NK-92 treated with Interleukin-12 subunit alpha and Interleukin-12 subunit beta, amount 100 ng/mL, for 24 hours (cell line): Measurements from ENCODE around the gene UBE4A.

Experiments used
- DNase-seq: peaks from one replicate; lab custom pipeline; 2025; lab: John Stamatoyannopoulos, UW

The UBE4A gene, protein sequence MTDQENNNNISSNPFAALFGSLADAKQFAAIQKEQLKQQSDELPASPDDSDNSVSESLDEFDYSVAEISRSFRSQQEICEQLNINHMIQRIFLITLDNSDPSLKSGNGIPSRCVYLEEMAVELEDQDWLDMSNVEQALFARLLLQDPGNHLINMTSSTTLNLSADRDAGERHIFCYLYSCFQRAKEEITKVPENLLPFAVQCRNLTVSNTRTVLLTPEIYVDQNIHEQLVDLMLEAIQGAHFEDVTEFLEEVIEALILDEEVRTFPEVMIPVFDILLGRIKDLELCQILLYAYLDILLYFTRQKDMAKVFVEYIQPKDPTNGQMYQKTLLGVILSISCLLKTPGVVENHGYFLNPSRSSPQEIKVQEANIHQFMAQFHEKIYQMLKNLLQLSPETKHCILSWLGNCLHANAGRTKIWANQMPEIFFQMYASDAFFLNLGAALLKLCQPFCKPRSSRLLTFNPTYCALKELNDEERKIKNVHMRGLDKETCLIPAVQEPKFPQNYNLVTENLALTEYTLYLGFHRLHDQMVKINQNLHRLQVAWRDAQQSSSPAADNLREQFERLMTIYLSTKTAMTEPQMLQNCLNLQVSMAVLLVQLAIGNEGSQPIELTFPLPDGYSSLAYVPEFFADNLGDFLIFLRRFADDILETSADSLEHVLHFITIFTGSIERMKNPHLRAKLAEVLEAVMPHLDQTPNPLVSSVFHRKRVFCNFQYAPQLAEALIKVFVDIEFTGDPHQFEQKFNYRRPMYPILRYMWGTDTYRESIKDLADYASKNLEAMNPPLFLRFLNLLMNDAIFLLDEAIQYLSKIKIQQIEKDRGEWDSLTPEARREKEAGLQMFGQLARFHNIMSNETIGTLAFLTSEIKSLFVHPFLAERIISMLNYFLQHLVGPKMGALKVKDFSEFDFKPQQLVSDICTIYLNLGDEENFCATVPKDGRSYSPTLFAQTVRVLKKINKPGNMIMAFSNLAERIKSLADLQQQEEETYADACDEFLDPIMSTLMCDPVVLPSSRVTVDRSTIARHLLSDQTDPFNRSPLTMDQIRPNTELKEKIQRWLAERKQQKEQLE

DNA sequence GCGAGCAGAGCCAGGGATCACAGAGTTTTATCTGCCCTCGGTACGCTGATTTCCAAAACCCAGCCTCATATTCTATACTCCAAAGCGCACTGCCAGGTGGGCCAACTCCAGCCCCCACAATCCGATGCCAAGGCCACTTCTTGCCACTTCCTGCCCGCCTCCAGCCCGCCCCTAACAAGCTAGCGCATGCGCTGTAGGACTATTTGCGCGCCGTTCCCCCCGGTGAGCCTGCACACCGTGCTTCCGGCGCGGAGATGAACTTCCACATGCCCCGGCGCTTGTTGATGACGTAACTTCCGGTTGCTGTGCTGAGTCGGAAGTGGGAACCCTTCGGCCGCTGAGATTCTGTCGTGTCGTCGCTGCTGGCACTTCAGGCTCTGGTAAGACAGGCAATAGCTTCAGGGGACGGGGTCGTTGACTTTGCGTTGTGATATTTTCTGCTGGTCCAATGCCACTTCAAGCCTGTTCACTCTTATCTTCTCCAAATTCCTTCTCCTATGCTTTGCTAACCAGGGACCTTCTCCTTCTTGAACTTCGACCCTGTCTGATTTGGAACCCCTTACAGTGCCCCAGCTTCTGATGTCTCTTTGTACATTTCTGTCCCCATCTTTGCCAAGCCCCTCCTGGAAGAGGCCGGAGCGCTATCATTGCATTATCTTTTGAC is at the start of gene UBE4A:
Gene UBE4A (plus strand): TSS at position 306 of the 664 bp plus-strand sequence. CDS start 5,481 bp downstream, outside the sequence.
- peak; percentile 96 for DNase-seq

DNA sequence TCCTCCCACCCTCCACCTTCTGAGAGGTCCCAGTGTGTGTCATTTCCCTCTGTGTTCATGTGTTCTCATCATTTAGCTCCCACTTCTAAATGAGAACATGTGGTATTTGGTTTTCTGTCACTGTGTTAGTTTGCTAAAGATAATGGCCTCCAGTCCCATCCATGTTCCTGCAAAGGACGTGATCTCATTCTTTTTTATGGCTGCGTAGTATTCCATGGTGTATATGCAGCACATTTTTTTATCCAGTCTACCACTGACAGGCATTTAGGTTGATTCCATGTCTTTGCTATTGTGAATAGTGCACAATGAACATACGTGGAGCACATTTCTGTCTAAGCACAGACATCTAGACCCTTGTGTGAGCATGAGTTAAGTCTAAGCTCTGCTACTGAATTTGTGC is 49.1 kb upstream of the UBE4A start:
- no peak for DNase-seq

DNA sequence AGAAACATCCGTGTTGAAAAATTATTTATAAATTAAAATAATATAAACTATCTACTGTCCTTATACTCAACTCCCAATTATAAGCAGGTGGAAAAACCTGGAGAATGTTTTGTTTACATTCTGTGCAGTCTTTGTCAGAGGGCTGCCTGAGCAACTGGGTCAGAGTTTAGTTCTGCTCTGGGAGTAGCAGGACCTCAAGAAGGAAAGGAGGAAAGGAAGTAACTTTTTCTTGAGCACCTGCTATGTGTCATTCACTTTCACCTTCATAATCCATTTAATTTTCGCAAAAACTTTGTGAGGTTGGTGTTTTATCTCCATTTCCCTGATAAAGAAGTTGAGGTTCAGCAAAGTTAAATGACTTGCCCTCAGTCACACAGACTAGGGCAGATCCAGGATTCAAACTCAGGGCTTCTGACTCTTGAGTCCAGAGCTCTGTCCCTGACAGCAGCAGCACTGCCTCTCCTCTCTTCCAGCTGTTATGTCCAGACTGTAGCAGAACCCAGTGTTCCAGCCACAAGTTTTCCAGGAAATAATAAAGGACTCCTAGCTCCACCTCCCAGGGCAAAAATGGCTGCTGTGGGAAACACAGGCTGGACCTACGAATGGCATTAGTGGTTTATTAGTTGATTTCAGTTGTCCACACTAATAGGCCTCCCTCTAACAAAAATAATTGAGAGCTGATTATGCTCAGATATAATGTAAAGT is 48.5 kb upstream of the UBE4A start:
- DNase-seq: no peak

DNA sequence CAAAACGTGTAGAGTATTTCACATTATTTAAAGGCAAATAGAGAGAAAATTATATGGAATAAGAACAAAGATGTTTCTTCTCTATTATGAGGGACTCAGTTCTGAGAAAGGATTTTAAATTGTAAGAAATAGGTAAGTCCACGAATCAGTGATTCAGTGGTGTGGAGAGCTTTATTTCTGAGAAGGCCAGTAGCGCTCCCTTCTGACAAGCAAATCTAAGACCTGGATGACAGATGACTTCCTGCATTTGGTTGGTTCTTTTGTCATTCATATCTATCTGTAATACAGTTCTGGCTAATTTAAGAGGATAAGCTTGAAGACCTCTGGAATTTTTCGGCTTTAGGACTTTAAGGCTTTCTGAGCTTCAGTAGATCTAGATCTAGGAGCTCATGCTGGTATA is 47.9 kb upstream of the UBE4A start:
- no peak for DNase-seq

DNA sequence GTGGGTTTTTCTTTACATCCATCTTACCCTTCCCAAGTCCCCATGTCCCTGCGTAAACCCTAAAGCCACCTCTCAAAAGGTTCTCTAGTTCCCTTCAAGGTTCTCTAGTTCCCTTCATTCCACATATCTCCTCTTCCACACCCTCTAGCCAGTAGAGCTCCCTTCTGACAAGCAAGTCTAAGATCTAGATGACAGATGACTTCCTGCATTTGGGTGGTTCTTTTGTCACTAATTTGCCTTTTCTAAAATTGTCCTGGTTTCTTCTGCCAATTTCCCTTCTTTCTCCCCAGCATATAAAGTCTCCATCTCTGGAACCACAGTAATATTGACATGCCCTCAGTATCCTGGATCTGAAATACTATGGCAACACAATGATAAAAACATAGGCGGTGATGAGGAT is 47.1 kb upstream of the UBE4A start:
- DNase-seq: no peak

DNA sequence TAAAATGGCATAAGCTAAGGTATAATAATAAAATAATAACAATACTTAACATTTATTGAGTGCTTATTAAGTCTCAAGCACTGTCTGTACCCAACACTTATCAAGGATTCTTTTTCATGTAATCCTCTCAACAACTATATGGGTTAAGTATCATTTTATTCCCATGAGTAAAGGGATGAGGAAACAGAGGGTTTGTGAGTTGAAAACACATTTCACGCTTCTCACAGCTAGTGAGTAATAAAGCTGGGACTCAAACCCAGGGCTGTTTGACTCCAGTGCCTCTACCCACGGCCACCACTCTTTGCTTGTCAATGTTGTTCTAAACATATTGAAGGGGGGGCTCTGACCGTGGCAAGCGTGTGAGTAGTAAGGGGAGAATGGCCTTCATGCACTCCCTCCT is 46.2 kb upstream of the UBE4A start:
- no peak for DNase-seq

DNA sequence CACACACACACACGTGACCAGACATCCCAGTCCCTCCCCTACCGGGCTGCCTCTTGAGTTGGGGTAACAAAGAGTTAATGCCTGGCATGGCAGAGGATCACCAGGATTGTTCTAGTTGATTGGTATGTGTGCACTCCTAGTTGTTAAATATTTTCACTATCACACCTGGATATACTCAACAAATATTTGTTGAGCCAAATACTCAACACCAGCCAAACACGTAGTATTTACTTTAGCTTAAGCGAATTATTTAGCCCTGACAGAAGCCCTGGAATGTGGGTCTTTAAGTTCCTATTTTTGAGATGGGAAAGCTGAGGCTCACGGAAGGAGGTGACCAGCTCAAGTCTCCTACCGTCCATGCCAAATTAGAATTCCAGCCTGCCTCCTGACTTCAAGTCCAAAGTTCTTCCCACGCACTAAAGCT is 44.4 kb upstream of the UBE4A start:
- DNase-seq: no peak

DNA sequence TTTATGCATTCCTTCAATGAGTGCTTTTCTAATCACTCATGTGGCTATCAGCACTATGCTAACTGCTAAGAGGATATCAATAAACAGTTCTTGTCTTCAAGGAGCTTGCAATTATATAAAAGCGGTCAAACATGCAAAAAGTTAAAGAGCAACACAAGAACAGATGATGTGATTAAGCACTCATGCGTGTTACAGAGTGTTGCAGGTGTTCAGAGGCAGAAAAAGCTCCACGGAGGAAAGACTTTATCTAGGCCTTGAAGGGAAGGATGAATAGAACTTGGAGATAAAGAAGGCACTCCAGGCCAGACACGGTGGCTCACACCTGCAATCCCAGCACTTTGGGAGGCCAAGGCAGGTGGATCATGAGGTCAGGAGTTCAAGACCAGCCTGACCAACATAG is 41.3 kb upstream of the UBE4A start:
- DNase-seq: no peak

DNA sequence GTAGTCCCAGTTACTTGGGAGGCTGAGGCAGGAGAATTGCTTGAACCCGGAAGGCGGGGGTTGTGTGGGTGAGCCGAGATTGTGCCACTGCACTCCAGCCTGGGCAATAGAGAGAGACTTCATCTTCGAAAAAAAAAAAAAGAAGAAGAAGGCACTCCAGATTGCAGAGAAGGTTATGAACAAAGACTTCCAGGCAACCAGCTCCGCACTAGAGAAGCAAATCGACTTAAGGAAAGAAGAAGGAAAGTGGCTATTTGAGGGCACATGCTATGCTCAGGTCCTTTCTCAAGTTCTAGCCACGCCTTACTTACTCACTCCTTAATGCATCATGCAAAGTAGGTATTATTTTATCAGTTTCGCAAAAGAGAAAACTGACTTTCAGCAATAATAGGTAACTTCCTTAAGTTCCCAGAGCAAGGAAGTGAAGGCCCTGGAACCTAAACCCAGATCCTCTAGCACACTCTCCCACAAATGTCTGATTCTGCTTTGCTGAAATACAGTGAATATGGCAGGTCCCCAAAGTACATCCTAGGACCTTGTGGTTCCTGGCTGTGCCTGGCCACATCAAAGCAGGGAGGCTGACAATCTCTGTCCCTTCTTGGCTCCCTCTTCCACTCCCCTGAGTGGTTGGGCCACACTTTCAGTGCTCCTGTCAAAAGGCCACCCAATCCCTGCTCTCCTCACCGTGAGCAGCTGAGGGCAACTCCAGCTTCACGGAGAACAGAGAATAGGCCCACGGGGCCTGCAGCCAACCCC is 40.6 kb upstream of the UBE4A start:
- no peak for DNase-seq

DNA sequence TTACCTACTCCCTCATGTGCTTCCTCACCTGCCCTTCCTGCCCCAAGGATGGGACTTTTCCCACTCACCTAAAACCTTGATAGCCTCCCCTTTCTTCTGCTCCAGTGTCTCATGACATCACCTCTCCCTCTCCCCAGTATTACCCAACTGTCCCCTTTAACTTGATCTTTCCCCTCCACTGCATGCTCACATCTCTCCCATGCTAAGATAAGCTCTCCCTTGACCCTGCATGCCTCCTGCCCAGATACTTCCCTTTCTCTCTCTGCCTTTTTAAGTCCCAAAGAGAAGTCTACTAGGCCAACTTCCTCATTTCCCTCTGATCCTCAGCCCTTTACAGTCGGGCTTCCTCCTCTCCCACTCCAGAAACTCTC is 40.1 kb upstream of the UBE4A start:
- no peak for DNase-seq

DNA sequence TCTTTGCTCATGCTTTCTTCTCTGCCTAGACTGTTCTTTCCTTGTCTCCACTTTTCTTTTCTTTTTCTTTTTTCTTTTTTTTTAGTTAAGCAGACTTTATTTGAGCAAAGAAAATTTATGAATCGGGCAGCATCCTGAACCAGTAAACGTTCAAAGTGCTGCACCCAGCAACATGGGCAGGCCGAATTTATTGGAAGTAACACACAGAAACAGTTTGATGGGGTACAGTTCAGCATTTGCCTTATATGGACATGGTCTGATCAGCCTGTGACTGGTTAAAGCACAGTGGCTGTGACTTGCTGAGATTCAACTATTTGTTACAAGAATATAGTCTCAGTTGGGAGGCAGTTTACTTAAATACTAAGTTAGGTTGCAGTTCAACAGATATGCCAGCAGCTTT is 38.9 kb upstream of the UBE4A start:
- no peak for DNase-seq

DNA sequence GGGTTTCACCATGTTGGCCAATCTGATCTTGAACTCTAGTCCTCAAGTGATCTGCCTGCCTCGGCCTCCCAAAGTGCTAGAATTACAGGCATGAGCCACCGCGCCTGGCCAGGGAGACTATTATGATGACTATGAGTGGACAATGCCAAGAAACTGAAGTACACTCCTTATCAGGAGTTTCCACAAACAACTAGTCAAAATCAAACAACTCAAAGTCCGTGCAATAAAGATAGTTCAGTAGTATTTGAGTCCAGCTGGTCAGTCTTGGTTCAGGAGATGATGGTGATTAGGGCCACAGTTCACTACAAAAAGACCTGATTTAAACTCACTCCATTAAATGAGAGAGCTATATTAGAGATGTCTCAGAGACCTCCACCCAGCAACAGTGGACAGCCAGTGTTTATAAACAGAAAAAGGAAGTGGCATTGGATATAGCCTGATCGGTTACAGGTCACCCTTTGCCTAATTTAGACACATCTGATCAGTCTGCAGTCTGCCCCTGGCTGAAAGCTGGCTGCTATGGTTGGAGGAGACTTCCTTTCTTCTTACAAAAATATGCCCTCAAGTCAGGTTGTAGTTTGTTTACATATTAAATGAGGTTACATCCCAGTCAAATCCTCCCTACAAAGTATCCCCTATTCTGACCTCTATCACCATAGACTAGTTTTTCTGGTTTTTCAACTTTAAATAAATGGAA is 37.9 kb upstream of the UBE4A start:
- no peak for DNase-seq

DNA sequence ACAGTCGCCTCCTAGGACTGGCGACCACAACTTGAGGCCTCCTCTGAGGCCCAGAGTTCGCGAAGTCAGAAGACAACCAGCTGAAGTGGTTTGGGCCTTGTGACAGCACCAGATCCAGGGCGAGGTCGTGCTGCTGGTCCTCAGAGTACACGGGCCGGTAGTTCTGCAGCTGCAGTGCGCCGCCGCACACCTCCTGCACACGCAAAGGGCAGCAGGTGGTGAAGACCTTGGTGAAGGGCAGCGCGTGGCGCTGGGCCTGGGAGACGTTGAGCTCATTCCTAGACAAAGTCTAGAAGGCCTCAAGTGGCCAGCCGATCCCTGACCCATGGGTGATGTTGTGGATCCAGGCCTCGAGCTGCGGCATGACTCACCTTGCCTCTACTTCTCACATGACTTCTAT is 36.7 kb upstream of the UBE4A start:
- no peak for DNase-seq

DNA sequence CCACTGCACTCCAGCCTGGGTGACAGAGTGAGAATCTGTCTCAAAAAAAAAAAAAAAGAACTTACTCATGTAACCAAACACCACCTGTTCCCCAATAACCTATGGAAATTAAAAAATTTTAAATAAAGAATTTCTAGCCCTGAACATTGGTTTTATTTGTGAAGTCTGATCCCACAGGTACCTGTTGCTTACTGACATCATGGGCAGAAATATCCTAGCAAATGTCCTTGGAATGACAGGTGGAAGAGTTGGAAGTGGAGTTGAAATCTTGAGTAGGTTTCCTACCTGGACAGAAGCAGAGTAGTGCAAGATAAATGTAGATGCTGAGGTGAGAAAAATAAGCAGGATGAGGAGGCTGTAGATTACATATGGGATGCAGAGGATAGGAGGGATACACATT is 34.1 kb upstream of the UBE4A start:
- DNase-seq: no peak

DNA sequence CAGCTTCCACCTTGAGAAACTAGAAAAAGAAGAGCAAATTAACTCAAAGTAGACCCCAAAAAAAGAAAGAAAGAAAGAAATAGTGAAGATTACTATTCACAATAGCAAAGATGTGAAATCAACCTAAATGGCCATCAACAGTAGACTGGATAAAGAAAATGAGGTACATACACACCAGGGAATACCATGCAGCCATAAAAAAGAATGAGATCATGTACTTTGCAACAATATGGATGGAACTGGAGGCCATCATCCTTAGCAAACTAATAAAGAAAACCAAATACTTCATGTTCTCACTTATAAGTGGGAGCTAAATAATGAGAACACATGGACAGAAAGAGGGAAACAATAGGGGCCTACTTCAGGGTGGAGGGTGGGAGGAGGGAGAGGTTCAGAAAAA is 30.7 kb upstream of the UBE4A start:
- no peak for DNase-seq

DNA sequence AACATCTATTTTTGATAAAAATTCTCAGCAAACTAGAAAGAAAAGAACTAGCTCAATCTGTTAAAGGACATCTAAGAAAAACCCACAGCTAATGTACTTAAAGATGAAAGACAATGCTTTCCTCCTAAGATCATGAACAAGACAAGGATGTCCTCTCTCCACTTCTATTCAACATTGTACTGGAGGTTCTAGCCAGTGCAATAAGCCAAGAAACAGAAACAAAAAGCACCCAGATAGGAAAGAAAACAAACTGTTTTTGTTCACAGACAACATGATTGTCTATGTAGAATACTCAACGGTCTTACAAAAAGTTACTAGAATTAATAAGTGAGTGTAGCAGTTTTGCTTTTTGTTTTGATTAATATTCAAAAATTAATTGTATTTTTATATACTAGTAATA is 24.7 kb upstream of the UBE4A start:
- no peak for DNase-seq

DNA sequence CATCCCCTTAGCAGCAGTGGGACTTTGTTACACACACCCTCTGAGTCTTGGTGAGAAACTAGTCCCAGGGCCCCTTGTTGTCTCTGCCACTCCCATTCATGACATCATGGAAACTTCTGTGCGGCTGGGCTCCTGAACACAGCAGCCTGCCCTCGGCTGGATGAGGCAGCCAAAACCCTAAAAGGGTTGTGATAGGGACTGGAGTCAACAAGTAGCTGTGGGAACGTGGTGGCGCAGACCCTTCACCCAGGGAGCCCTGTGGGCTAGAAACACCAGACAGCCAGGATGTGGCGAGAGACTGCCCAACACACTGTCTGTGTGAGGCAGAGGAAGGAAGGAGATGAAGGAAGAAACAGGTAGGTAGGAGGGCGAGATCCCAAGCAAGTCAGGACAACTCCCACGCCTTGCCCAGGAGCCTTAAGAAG is 20.8 kb upstream of the UBE4A start:
- peak; percentile 60 for DNase-seq

DNA sequence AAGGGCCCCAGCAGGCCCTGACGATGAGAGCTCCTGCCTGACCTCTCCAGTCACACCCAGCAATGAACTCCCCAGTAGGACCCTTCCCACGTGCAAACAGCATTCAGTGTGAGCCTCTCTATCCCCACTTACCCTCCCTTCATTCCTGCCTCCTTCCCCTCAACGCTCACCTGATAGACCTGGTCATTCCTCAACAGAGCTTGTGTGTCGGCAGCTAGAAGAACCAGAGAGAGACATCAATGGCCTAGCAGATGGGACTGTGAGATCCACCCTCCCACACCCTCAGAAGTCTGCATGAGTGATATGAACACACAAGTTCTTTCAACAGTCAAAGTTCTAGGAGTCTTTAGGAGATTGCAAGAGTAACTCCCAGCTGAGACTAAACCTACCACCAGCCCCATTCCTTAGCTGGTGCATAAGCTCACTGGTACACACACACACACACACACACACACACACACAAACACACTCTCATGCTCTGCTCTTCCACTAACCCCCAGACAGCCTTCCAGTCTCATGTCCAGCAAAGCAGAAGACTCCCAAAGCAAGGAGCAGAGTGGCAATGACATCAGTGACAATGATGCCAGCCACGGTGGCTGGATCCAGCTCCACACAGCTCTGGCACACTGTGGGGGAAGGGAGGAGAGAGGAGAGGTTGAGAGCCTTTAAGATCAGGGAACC is 20.0 kb upstream of the UBE4A start:
- no peak for DNase-seq

DNA sequence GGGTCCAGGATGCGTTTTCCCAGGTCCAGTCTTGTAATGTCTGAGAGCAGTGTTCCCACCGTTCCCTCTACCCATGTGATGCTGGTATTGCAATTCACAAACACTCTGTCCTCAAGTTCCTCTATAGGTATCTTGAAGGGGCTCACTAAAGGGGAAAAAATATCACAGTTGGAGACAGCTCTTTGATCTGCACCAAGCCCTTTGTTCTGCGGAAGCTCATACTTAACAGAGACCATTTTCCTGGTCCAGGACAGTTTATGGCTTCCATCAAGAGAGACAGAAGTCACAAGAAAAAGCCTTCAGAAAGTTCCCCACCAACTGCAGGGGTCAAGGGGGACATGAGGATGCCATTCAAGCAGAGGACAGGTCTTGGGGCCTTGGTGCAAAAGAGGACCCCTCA is 19.0 kb upstream of the UBE4A start:
- no peak for DNase-seq

DNA sequence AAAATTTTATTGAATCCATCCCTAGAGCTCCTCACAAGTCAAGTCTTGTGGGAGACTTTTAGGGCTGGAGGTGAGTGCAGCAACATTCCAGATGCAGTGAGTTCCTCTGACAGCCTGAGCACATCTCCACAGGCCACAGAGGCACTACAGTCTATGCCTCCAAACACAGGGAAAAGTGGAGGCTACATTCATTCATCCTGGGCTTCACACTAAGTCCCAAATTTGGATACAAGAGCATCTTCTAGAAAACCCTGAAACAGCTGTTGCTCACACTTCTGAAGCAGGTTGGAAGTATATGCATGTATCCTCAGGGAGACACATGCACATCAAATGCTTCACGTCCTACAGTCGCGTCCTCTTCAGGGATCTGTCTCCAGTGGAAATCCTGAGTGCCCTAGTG is 18.1 kb upstream of the UBE4A start:
- DNase-seq: no peak
